Activated CD4-positive, alpha-beta T cell treated with anti-CD3 and anti-CD28 coated beads, Interleukin-2, Interleukin-4, amounts not matched to agents 100 ng/mL and 50 ng/mL, durations not matched to agents 16 hours and 8 hours (primary cell): ENCODE results near the gene VOPP1.
"Not testable (repeated sequence)": the region's sequence is repeated elsewhere in the genome, so short reads cannot be mapped to it uniquely, and the experiment has no call there.

Experiments
- DNase-seq: peaks from one replicate; pipeline ENCODE4 v3.0.0-alpha.2; 2020; ENCODE audit warnings: low spot score

Gene VOPP1

GRCh38 chr7:55510206-55510605 lies 62.1 kb downstream of the VOPP1 start:
- not testable (repeated sequence) for DNase-seq

- no peak for DNase-seq
Measured at GRCh38 chr7:55509322-55509721, 63.0 kb downstream of the VOPP1 start.

GRCh38 chr7:55508221-55509011 lies 63.9 kb downstream of the VOPP1 start:
- peak; percentile 42 for DNase-seq

- DNase-seq = no peak
Measured at GRCh38 chr7:55507743-55508142, 64.6 kb downstream of the VOPP1 start.

GRCh38 chr7:55504967-55505658 lies 67.2 kb downstream of the VOPP1 start:
- no peak for DNase-seq

- DNase-seq = no peak
Measured at GRCh38 chr7:55504093-55504859, 68.0 kb downstream of the VOPP1 start.

GRCh38 chr7:55502858-55503440 lies 69.4 kb downstream of the VOPP1 start:
- no peak for DNase-seq

- no peak for DNase-seq
Measured at GRCh38 chr7:55502124-55502857, 70.0 kb downstream of the VOPP1 start.

- no peak for DNase-seq
Measured at GRCh38 chr7:55501611-55502010, 70.7 kb downstream of the VOPP1 start.

GRCh38 chr7:55500117-55500756 lies 72.1 kb downstream of the VOPP1 start:
- no peak for DNase-seq

GRCh38 chr7:55499591-55499990 lies 72.7 kb downstream of the VOPP1 start:
- DNase-seq = no peak

- no peak for DNase-seq
Measured at GRCh38 chr7:55498770-55499169, 73.5 kb downstream of the VOPP1 start.

GRCh38 chr7:55498142-55498541 lies 74.2 kb downstream of the VOPP1 start:
- DNase-seq = no peak

GRCh38 chr7:55497521-55497920 lies 74.8 kb downstream of the VOPP1 start:
- DNase-seq = no peak

- no peak for DNase-seq
Measured at GRCh38 chr7:55496906-55497305, 75.4 kb downstream of the VOPP1 start.

- no peak for DNase-seq
Measured at GRCh38 chr7:55494951-55495350, 77.4 kb downstream of the VOPP1 start.

- DNase-seq = no peak
Measured at GRCh38 chr7:55493408-55493807, 78.9 kb downstream of the VOPP1 start.

- DNase-seq = no peak
Measured at GRCh38 chr7:55491346-55491745, 81.0 kb downstream of the VOPP1 start.

- no peak for DNase-seq
Measured at GRCh38 chr7:55490099-55490498, 82.2 kb downstream of the VOPP1 start.

- DNase-seq = no peak
Measured at GRCh38 chr7:55489552-55489951, 82.8 kb downstream of the VOPP1 start.

- no peak for DNase-seq
Measured at GRCh38 chr7:55488804-55489340, 83.4 kb downstream of the VOPP1 start.
